Kidney epithelial cell (primary cell): Measurements from ENCODE around the gene ETS1. TPM values are rescaled to one million over a fixed set of nuclear protein-coding genes. Genes with fewer than 3 reads are reported as not detected.

Experiments
- DNase-seq: peaks from one replicate; pipeline ENCODE4 v3.0.0-alpha.2; 2010; ENCODE audit warnings: low read depth
- H3K27me3 ChIP-seq: 2 replicates; pipeline ENCODE4 v1.6.0; 2011; ENCODE audit warnings: low read length; ENCODE audit not compliant: control insufficient read depth, insufficient read depth
- H3K36me3 ChIP-seq: 2 replicates; pipeline ENCODE4 v1.5.1; 2011; ENCODE audit warnings: low read length; ENCODE audit not compliant: control insufficient read depth, insufficient read depth
- H3K4me3 ChIP-seq: 2 replicates; pipeline ENCODE4 v1.5.1; 2011; ENCODE audit warnings: low read depth, mild to moderate bottlenecking, control low read depth, low read length
- total RNA-seq: library from RNA; depleted of rRNA; stranded (reverse); fragments of >200 nt; gene quantifications from 2 replicates; pipeline ENCODE4 v1.2.3, GENCODE V29; 2015
- TF ChIP-seq, protein P1 (sequence below): IDR thresholded peaks from 2 replicates; pipeline ENCODE4 v1.5.1; 2011; ENCODE audit warnings: mild to moderate bottlenecking, moderate library complexity, low read length, control low read depth, inconsistent platforms; ENCODE audit not compliant: insufficient read depth, poor library complexity, severe bottlenecking

ETS1 gene, protein sequence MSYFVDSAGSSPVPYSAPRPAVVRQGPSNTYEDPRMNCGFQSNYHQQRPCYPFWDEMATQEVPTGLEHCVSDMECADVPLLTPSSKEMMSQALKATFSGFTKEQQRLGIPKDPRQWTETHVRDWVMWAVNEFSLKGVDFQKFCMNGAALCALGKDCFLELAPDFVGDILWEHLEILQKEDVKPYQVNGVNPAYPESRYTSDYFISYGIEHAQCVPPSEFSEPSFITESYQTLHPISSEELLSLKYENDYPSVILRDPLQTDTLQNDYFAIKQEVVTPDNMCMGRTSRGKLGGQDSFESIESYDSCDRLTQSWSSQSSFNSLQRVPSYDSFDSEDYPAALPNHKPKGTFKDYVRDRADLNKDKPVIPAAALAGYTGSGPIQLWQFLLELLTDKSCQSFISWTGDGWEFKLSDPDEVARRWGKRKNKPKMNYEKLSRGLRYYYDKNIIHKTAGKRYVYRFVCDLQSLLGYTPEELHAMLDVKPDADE
- total RNA-seq, result 224 and 230 TPM in 2 replicates

DNA sequence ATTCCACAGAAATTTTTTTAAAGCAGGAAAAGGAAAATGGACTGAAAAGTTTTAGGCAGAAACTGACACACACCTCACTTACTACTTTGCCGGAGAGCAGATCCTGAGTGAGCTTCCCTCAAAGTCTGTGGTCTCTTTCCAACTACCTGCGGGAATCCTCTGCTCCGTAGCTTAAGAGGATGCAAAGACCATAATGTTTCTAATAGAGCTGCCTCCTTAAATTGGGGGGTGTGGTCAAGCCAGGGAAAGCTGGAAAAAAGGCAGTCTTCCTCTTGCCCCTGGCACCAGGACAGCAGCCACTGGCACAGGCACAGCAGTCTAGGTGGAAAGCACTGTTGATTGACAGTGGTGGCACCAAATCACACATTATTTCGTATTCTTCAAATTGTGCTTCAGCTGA, at the start of gene ETS1:
TSS of gene ETS1 (minus strand) at position 144 of the 400 bp plus-strand sequence. CDS start 14,428 bp downstream, outside the sequence.
- Histone ChIP-seq H3K27me3 (no peaks in the 10 kb centered on the region), H3K4me3 (no peak within 1 kb of the TSS), H3K36me3 (no peaks in the 10 kb centered on the region)
- TF ChIP-seq, protein P1, sequence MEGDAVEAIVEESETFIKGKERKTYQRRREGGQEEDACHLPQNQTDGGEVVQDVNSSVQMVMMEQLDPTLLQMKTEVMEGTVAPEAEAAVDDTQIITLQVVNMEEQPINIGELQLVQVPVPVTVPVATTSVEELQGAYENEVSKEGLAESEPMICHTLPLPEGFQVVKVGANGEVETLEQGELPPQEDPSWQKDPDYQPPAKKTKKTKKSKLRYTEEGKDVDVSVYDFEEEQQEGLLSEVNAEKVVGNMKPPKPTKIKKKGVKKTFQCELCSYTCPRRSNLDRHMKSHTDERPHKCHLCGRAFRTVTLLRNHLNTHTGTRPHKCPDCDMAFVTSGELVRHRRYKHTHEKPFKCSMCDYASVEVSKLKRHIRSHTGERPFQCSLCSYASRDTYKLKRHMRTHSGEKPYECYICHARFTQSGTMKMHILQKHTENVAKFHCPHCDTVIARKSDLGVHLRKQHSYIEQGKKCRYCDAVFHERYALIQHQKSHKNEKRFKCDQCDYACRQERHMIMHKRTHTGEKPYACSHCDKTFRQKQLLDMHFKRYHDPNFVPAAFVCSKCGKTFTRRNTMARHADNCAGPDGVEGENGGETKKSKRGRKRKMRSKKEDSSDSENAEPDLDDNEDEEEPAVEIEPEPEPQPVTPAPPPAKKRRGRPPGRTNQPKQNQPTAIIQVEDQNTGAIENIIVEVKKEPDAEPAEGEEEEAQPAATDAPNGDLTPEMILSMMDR, result no peak
- no peak for DNase-seq

GRCh38 chr11:128634395-128634794, 47.0 kb upstream of the ETS1 start:
- no peaks in the 10 kb centered on the region for H3K36me3 ChIP-seq
- TF ChIP-seq, protein P1, result no peak
- no peak for DNase-seq

DNA sequence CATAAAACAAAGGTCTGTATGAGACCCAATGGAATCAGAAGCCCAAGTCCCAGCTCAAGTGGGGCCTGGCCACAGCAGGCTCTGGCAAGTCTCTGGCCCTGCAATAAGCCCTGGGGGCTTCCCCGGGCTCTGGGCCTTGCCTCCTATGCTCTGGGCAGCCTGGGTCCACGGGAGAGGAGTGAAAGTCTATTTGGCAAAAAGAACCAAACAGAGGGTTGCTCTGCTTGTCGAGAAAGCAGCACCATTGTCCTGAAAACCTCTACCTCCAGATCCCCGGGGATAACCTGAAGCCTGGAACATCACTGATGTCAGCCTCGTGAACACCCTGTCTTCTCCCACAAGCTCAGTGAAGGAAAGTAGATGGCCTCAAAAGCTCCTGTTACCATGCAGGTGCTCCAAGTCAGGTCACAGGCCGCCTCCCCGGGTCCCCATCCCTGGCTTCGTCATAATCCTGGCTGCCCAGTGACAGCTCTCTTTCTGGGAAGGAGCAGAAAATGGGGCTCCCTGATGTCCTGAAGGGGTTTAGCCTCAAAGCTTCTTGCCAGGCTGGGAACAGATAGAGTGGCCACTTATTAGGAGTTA, 46.1 kb upstream of the ETS1 start:
- H3K4me3 ChIP-seq, result no peak overlapping the region
- H3K36me3 ChIP-seq, result no peaks in the 10 kb centered on the region
- no peak for DNase-seq
- TF ChIP-seq, protein P1, result no peak
- no peaks in the 10 kb centered on the region for H3K27me3 ChIP-seq

More at GRCh38 chr11:128634395-128634794, 47.0 kb upstream of the ETS1 start:
- H3K27me3 ChIP-seq, result no peaks in the 10 kb centered on the region
- no peak overlapping the region for H3K4me3 ChIP-seq

DNA sequence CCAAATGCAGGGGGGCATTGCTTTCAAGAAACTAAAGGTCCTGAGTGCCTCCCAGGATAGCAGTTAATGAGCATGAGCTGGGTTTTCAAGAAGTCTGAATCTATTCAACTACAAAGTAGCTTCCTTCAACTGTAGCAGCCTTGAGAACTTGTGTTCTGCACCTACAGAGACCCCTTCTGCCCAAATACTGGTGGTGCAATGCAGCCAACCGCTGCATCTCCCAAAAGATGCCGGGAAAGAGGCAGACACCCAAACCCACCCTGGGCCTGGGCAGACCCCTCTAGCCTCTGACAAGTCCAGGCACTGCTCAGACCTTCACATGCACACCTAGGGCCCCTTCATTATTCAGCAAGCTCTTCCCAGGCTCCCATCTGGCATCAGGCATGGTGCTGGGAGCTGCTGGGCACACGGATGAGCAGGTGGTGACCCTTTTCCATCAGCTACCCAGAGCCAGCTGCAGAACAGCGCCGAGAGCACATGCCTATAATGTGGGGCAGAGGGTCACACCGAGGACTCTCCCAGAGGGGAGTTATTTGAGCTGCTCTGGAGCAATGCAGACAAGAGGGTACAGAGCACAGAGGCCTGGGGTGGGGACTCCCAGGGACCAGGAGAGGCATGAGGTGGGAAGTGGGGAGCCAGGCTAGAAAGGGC, 44.9 kb upstream of the ETS1 start:
- Histone ChIP-seq H3K27me3 (no peaks in the 10 kb centered on the region), H3K4me3 (no peak overlapping the region), H3K36me3 (no peaks in the 10 kb centered on the region)
- TF ChIP-seq, protein P1, result peak; percentile 78
- DNase-seq, result no peak

- TF ChIP-seq, protein P1, result peak; percentile 85
- Histone ChIP-seq H3K36me3 (no peaks in the 10 kb centered on the region), H3K4me3 (no peak overlapping the region), H3K27me3 (no peaks in the 10 kb centered on the region)
- peak; percentile 39 for DNase-seq
These were observed 43.2 kb upstream of the ETS1 start for GRCh38 chr11:128630367-128631230.
